Measurements from ENCODE around the gene DLGAP1. TPM values are rescaled to one million over a fixed set of nuclear protein-coding genes. Genes with fewer than 3 reads are reported as not detected.

Gene DLGAP1
- total and polyA plus RNA-seq, 2 experiments from 2014 or later, result 17.0 to 48.5 TPM

DNA sequence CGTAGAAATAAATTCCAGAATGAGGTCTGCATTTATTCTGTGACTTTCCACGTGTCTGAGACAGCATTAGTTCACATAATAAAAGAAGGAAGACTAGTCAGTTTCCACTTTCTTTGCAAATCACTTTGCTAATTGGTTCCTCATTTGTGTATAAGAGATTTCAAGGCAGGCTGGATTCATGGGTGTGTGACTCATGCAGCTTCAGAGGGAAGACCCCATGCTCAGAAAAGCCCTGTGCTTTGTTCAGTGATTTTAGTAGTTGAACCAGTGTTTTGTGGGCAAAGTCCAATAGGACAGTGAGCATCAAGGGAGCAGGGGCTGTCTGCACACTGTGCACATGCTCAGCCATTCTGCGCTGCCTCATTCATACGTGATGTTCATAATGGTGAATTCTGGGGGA lies 297.8 kb downstream of the DLGAP1 start:
- DNase-seq (ENCODE audit: low spot score), result no peak
- H3K4me3 Mint-ChIP-seq, result no peak overlapping the region
- Histone ChIP-seq H3K4me2 (no peak overlapping the region; the same call in 1 of the 2 replicates), H3K4me3 (no peak overlapping the region), H3K36me3 (ENCODE audit: insufficient read depth) (no peaks in the 10 kb centered on the region), H3K4me1 (ENCODE audit: insufficient read depth) (peaks cover 32% of the 10 kb centered on the region), H3F3A (replicated peaks; ENCODE audit: low read depth) (no peaks in the 10 kb centered on the region), H3K79me2 (replicated peaks; ENCODE audit: insufficient read depth) (no peaks in the 10 kb centered on the region), H3K27me3 (ENCODE audit: insufficient read depth) (no peaks in the 10 kb centered on the region), H4K20me1 (replicated peaks; ENCODE audit: insufficient read depth) (no peaks in the 10 kb centered on the region), H3K9me2 (ENCODE audit: insufficient read depth) (no peaks in the 10 kb centered on the region), H3K27ac (ENCODE audit: low read depth) (no peak overlapping the region), H2AFZ (no peak overlapping the region)
- peaks cover 12% of the 10 kb centered on the region; the same call in 2 of the 3 replicates for H3K9me3 Mint-ChIP-seq
- TF ChIP-seq EZH2 (IDR thresholded peaks at IDR 0.05; ENCODE audit: low read depth, unreplicated experiment), result no peak
- no peak overlapping the region; the same call in 1 of the 2 replicates for H3K27ac Mint-ChIP-seq
- peaks cover 30% of the 10 kb centered on the region for H3K4me1 Mint-ChIP-seq
- ATAC-seq, result no peak
- no peaks in the 10 kb centered on the region for H3K27me3 Mint-ChIP-seq (ENCODE audit: insufficient read depth, low read depth, poor library complexity)
- H3K36me3 Mint-ChIP-seq (ENCODE audit: low read depth), result peaks cover 14% of the 10 kb centered on the region

DNA sequence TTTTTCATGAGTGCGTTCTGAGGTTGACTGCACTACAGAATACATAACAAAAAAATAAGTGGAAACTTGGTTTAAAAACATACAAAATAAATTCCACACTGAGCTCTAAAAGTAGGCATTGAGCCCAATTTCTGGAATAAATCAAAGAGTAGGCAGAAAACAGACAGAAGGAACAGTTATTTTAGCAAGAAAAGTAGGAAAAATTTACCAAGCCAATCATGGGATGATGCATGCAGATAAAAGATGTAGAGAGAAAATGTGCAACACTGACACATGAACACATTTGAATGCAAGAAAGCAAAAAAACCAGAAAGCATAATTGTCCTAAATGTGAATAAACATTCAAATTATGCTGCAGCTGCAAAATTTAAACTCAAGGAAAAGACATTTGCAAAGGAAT lies 308.3 kb downstream of the DLGAP1 start:
- peaks cover 19% of the 10 kb centered on the region for H3K36me3 Mint-ChIP-seq (ENCODE audit: low read depth)
- no peak for ATAC-seq
- H3K4me3 Mint-ChIP-seq, result no peak overlapping the region

More for the DNA sequence above, 308.3 kb downstream of the DLGAP1 start:
- Mint-ChIP-seq H3K27ac (no peak overlapping the region), H3K27me3 (ENCODE audit: insufficient read depth, low read depth, poor library complexity) (peaks cover 2% of the 10 kb centered on the region), H3K9me3 (peaks cover 5% of the 10 kb centered on the region; the same call in 2 of the 3 replicates), H3K4me1 (peaks cover 25% of the 10 kb centered on the region)
- Histone ChIP-seq H3K4me3 (no peak overlapping the region), H3K4me1 (ENCODE audit: insufficient read depth) (peaks cover 19% of the 10 kb centered on the region), H3K27ac (ENCODE audit: low read depth) (no peak overlapping the region), H2AFZ (no peak overlapping the region), H4K20me1 (replicated peaks; ENCODE audit: insufficient read depth) (no peaks in the 10 kb centered on the region), H3K79me2 (replicated peaks; ENCODE audit: insufficient read depth) (no peaks in the 10 kb centered on the region), H3K36me3 (ENCODE audit: insufficient read depth) (no peaks in the 10 kb centered on the region), H3K9me2 (ENCODE audit: insufficient read depth) (peaks cover 5% of the 10 kb centered on the region; the same call in 1 of the 2 replicates), H3K27me3 (ENCODE audit: insufficient read depth) (no peaks in the 10 kb centered on the region), H3F3A (replicated peaks; ENCODE audit: low read depth) (no peaks in the 10 kb centered on the region), H3K4me2 (no peak overlapping the region)
- no peak for DNase-seq (ENCODE audit: low spot score)
- TF ChIP-seq ZNF331 (CRISPR knock-in tag; IDR thresholded peaks at IDR 0.05; ENCODE audit: low read depth), result no peak
- TF ChIP-seq JUNB (IDR thresholded peaks at IDR 0.05; ENCODE audit: unreplicated experiment), result no peak
- no peak for TF ChIP-seq EZH2phosphoT487 (IDR thresholded peaks at IDR 0.05; ENCODE audit: unreplicated experiment)
- TF ChIP-seq, protein P1, sequence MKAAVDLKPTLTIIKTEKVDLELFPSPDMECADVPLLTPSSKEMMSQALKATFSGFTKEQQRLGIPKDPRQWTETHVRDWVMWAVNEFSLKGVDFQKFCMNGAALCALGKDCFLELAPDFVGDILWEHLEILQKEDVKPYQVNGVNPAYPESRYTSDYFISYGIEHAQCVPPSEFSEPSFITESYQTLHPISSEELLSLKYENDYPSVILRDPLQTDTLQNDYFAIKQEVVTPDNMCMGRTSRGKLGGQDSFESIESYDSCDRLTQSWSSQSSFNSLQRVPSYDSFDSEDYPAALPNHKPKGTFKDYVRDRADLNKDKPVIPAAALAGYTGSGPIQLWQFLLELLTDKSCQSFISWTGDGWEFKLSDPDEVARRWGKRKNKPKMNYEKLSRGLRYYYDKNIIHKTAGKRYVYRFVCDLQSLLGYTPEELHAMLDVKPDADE (IDR thresholded peaks at IDR 0.05), result no peak
- no peak for TF ChIP-seq ZNF114 (CRISPR knock-in tag; IDR thresholded peaks at IDR 0.05)
- TF ChIP-seq, protein P2, sequence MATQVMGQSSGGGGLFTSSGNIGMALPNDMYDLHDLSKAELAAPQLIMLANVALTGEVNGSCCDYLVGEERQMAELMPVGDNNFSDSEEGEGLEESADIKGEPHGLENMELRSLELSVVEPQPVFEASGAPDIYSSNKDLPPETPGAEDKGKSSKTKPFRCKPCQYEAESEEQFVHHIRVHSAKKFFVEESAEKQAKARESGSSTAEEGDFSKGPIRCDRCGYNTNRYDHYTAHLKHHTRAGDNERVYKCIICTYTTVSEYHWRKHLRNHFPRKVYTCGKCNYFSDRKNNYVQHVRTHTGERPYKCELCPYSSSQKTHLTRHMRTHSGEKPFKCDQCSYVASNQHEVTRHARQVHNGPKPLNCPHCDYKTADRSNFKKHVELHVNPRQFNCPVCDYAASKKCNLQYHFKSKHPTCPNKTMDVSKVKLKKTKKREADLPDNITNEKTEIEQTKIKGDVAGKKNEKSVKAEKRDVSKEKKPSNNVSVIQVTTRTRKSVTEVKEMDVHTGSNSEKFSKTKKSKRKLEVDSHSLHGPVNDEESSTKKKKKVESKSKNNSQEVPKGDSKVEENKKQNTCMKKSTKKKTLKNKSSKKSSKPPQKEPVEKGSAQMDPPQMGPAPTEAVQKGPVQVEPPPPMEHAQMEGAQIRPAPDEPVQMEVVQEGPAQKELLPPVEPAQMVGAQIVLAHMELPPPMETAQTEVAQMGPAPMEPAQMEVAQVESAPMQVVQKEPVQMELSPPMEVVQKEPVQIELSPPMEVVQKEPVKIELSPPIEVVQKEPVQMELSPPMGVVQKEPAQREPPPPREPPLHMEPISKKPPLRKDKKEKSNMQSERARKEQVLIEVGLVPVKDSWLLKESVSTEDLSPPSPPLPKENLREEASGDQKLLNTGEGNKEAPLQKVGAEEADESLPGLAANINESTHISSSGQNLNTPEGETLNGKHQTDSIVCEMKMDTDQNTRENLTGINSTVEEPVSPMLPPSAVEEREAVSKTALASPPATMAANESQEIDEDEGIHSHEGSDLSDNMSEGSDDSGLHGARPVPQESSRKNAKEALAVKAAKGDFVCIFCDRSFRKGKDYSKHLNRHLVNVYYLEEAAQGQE (IDR thresholded peaks at IDR 0.05; ENCODE audit: unreplicated experiment), result no peak
- TF ChIP-seq POLR2AphosphoS5 (IDR thresholded peaks at IDR 0.05; ENCODE audit: low read depth), result no peak
- no peak for TF ChIP-seq NANOG (IDR thresholded peaks at IDR 0.05; ENCODE audit: borderline replicate concordance)
- TF ChIP-seq, protein P3, sequence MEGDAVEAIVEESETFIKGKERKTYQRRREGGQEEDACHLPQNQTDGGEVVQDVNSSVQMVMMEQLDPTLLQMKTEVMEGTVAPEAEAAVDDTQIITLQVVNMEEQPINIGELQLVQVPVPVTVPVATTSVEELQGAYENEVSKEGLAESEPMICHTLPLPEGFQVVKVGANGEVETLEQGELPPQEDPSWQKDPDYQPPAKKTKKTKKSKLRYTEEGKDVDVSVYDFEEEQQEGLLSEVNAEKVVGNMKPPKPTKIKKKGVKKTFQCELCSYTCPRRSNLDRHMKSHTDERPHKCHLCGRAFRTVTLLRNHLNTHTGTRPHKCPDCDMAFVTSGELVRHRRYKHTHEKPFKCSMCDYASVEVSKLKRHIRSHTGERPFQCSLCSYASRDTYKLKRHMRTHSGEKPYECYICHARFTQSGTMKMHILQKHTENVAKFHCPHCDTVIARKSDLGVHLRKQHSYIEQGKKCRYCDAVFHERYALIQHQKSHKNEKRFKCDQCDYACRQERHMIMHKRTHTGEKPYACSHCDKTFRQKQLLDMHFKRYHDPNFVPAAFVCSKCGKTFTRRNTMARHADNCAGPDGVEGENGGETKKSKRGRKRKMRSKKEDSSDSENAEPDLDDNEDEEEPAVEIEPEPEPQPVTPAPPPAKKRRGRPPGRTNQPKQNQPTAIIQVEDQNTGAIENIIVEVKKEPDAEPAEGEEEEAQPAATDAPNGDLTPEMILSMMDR (conservative IDR thresholded peaks at IDR 0.05; ENCODE audit: low read depth in 2 of 2), result no peak

All from GM23338 (cell line).